ENCODE measurements around the gene PITPNC1. TPM values are rescaled to one million over a fixed set of nuclear protein-coding genes. Genes with fewer than 3 reads are reported as not detected.

The PITPNC1 gene
- total and polyA plus RNA-seq, 2 donors (not counting 3 experiments of a cell fraction or from before 2014, with no cell fraction given), result 2.4 to 9.6 TPM

GRCh38 chr17:67659028-67659427 lies 281.9 kb downstream of the PITPNC1 start:
- Histone ChIP-seq H3K27me3 (ENCODE audit: control insufficient read depth in 2 of 2, insufficient read depth in 2 of 2, low read length in 2 of 2) (no peaks in the 10 kb centered on the region), H3K79me2 (ENCODE audit: control insufficient read depth, insufficient read depth, low read length) (no peaks in the 10 kb centered on the region), H3K4me3 (replicated peaks in 1 of 3; ENCODE audit: insufficient read depth in 1 of 3, low read depth in 1 of 3, low read length in 3 of 3) (no peak overlapping the region), H3K27ac (ENCODE audit: insufficient read depth, low read depth, low read length) (no peak overlapping the region), H3K9me1 (replicated peaks; ENCODE audit: control insufficient read depth, extremely low read depth, insufficient read depth, low read length) (no peaks in the 10 kb centered on the region), H3K9me3 (replicated peaks; ENCODE audit: control insufficient read depth, insufficient read depth, low read length) (no peaks in the 10 kb centered on the region), H2AFZ (ENCODE audit: low read depth, low read length) (no peak overlapping the region), H4K20me1 (replicated peaks; ENCODE audit: control insufficient read depth, extremely low read depth, insufficient read depth, low read length) (no peaks in the 10 kb centered on the region), H3K4me1 (ENCODE audit: control insufficient read depth, extremely low read depth, insufficient read depth, low read length) (no peaks in the 10 kb centered on the region), H3K36me3 (ENCODE audit: control insufficient read depth in 2 of 2, extremely low read depth in 1 of 2, insufficient read depth in 2 of 2, low read length in 2 of 2) (no peaks in the 10 kb centered on the region), H3K4me2 (ENCODE audit: insufficient read depth, low read length) (no peak overlapping the region), H3K9ac (replicated peaks; ENCODE audit: extremely low read depth, insufficient read depth, low read length) (no peak overlapping the region)
- DNase-seq (ENCODE audit: low read depth, low spot score), result no peak
- dilution Hi-C loops (cut with MboI; ENCODE audit: extremely low pct_ligation_motif_present, low sequenced_read_pairs), result no loop called here
- TF ChIP-seq POLR2AphosphoS5 (IDR thresholded peaks at IDR 0.05; ENCODE audit: insufficient read depth, low read depth, low read length), result no peak
- TF ChIP-seq GATA2 (IDR thresholded peaks at IDR 0.05; ENCODE audit: insufficient read depth, insufficient read length, low read depth, low read length), result no peak
- no peak for TF ChIP-seq CTCF (IDR thresholded peaks at IDR 0.05; ENCODE audit: extremely low read depth in 1 of 2, insufficient read depth in 1 of 2, low read depth in 1 of 2, low read length in 2 of 2)
- no peak for TF ChIP-seq EZH2 (IDR thresholded peaks at IDR 0.05; ENCODE audit: borderline replicate concordance, low read depth, low read length, severe bottlenecking)
- TF ChIP-seq MAX (IDR thresholded peaks at IDR 0.05; ENCODE audit: insufficient read depth, insufficient read length), result no peak
- no peak for TF ChIP-seq JUN (IDR thresholded peaks at IDR 0.05; ENCODE audit: borderline replicate concordance, insufficient read depth, insufficient read length, low read depth)
- no peak for TF ChIP-seq MYC (IDR thresholded peaks at IDR 0.05; ENCODE audit: low read depth, low read length)
- TF ChIP-seq FOS (IDR thresholded peaks at IDR 0.05; ENCODE audit: borderline replicate concordance, insufficient read depth, low read length), result no peak
- TF ChIP-seq POLR2A (IDR thresholded peaks at IDR 0.05; ENCODE audit: low read depth, low read length), result no peak
- BruUV-seq (replicated peaks), result no TSS peak
- POLR2A ChIA-PET, result no interaction called here
- CTCF ChIA-PET, result interaction anchor here (0.8 to 1.4 kb wide), 4 partner anchors 11 to 280 kb away, joined by 3 to 4 read pairs (median 3); no protein-coding TSS in a partner anchor
- intact Hi-C loops (cut with micrococcal nuclease), result no loop called here
- no peak for FAIRE-seq

All from endothelial cell of umbilical vein (primary cell).